ENCODE measurements around the gene CDPF1. TPM values are rescaled to one million over a fixed set of nuclear protein-coding genes. Genes with fewer than 3 reads are reported as not detected.
A peak's percentile ranks its signal among the peaks of the same experiment; 100 is the strongest.

CDPF1 gene
- total RNA-seq, 2 experiments from 2014 or later: 11.9 to 12.1 TPM

DNA sequence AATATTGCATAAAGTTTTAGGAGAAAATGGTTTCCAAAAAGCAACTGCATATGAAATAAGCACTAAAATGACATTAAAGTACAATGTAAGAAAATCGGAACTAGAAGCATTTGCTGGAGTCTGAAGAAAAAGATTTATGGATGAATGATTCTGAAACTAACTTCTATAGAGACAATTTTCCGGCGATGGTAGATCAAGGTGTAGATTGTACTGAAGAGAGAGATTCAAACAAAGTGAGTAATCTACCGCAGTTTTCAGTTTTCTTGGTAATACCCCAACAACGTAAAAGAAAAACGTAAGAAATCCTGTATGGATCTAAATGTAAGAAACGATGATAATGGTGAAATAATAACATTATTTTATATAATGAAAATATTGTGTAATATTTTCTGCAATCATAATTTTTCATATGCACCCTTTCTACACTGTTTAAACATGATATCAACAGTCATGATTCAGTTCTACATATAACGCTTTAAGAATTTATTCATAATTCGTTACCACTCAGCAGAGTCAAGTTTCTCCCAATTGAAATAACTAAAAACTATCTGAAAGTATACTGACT is 1.8 kb upstream of the CDPF1 start:
- DNase-seq (no peak), ATAC-seq (no peak)
- intact Hi-C loops (cut with micrococcal nuclease): no loop called here
- TF ChIP-seq, protein P1, sequence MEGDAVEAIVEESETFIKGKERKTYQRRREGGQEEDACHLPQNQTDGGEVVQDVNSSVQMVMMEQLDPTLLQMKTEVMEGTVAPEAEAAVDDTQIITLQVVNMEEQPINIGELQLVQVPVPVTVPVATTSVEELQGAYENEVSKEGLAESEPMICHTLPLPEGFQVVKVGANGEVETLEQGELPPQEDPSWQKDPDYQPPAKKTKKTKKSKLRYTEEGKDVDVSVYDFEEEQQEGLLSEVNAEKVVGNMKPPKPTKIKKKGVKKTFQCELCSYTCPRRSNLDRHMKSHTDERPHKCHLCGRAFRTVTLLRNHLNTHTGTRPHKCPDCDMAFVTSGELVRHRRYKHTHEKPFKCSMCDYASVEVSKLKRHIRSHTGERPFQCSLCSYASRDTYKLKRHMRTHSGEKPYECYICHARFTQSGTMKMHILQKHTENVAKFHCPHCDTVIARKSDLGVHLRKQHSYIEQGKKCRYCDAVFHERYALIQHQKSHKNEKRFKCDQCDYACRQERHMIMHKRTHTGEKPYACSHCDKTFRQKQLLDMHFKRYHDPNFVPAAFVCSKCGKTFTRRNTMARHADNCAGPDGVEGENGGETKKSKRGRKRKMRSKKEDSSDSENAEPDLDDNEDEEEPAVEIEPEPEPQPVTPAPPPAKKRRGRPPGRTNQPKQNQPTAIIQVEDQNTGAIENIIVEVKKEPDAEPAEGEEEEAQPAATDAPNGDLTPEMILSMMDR (IDR thresholded peaks at IDR 0.05): no peak
- H3K4me1 Mint-ChIP-seq (ENCODE audit: low read depth): peaks cover 25% of the 10 kb centered on the region
- ChIA-PET CTCF (interaction anchor here (1.1 to 3.4 kb wide), 3 partner anchors 63 to 246 kb away, joined by 3 to 9 read pairs (median 4); no protein-coding TSS in a partner anchor), POLR2A (interaction anchor here (0.7 to 1.4 kb wide), 2 partner anchors 83 to 101 kb away, joined by 3 read pairs; no protein-coding TSS in a partner anchor)
- peak overlapping the region; percentile 81 for H3K4me3 Mint-ChIP-seq
- no peak overlapping the region for H3K27ac Mint-ChIP-seq
- no peaks in the 10 kb centered on the region for H3K9me3 Mint-ChIP-seq
- H3K27me3 Mint-ChIP-seq: no peaks in the 10 kb centered on the region
- peaks cover 4% of the 10 kb centered on the region for H3K36me3 Mint-ChIP-seq (ENCODE audit: low read depth)

DNA sequence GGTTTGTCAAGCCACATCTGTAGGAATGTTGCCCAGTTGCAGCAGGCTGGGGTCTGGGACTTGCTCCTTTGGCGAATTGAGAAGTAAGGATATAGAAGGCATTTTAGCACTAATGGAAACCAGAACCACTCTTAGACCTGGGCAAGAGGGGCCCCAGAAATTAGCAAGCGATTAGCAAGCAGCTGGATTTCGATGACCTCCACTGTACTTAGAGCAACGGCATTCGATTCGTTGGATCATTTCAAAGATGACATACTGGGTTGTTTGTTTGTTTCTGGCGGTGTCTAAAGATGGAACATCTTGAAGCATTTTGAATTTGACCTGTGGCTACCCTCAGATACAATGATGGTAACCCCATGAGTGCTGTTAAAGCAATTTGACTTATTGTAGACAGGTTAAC is 1.2 kb upstream of the CDPF1 start:
- Mint-ChIP-seq H3K4me1 (ENCODE audit: low read depth) (peaks cover 25% of the 10 kb centered on the region), H3K27ac (peak overlapping the region; percentile 90), H3K9me3 (no peaks in the 10 kb centered on the region), H3K4me3 (peak overlapping the region; percentile 81), H3K36me3 (ENCODE audit: low read depth) (peaks cover 4% of the 10 kb centered on the region), H3K27me3 (no peaks in the 10 kb centered on the region)
- ChIA-PET POLR2A (interaction anchor here (1.4 to 2.0 kb wide), 3 partner anchors 13 to 83 kb away, joined by 3 to 7 read pairs (median 5); partner anchors contain the start of gene TTC38), CTCF (interaction anchor here (1.5 to 3.4 kb wide), 2 partner anchors 129 to 245 kb away, joined by 3 to 9 read pairs; no protein-coding TSS in a partner anchor)
- intact Hi-C loops (cut with micrococcal nuclease): no loop called here
- no peak for DNase-seq
- no peak for ATAC-seq
- TF ChIP-seq, protein P1 (IDR thresholded peaks at IDR 0.05): no peak

DNA sequence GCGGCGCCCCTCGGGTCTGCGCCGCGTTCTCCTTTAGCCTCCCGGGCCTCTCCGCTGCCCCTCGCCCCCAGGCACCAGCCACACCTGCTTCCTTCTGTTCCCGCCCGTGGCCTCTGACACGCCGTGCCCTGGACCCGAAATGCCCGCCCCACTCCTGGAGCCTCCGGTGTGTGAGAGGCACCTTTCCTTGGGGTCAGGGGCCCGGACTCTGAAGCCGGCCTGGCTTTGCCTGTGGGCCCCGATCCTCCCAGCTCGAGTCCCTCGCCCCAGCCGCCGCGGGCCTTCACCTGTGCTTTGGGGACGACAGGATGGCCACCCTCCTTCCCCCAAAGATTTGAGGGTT is 661 bp upstream of the CDPF1 start:
- peak overlapping the region; percentile 81 for H3K4me3 Mint-ChIP-seq
- peak overlapping the region; percentile 90 for H3K27ac Mint-ChIP-seq
- TF ChIP-seq, protein P1 (IDR thresholded peaks at IDR 0.05): no peak
- peak; percentile 1 for ATAC-seq
- ChIA-PET POLR2A (interaction anchor here (0.7 to 2.0 kb wide), 6 partner anchors 12 to 102 kb away, joined by 3 to 7 read pairs (median 4); partner anchors contain the start of genes PPARA and TTC38), CTCF (interaction anchor here (1.1 to 3.4 kb wide), 2 partner anchors 45 to 129 kb away, joined by 4 to 9 read pairs; partner anchors contain the start of gene GTSE1)
- DNase-seq: peak; percentile 16
- intact Hi-C loops (cut with micrococcal nuclease): no loop called here
- H3K4me1 Mint-ChIP-seq (ENCODE audit: low read depth): peaks cover 25% of the 10 kb centered on the region
- H3K27me3 Mint-ChIP-seq: no peaks in the 10 kb centered on the region
- H3K9me3 Mint-ChIP-seq: no peaks in the 10 kb centered on the region
- peaks cover 4% of the 10 kb centered on the region for H3K36me3 Mint-ChIP-seq (ENCODE audit: low read depth)

DNA sequence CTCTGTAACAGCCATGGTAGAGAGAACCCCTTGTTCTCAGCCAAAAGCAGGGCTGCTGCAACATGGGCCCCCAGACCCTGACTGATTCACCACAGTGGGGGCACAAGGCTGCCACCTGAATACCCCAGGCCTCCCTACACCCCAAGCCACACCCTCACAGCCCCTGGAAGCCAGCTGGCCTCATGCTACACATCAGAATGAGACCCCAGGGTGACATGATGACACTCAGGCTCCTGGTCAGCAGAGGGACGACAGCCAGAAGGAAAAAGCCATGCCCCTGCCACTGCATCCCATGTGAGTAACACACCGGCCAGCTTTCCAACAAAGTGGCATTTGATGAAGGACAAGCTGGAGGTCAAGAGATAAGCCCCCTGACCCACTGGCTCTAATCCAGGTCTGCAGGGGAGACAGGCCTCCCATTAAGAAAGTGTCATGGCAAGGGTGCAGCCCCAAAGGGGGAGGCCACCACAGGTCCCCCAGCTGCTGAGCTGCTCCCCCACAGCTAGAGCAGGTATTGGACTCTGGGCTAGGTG is 2.6 kb downstream of the CDPF1 start:
- H3K27me3 Mint-ChIP-seq: no peaks in the 10 kb centered on the region
- peaks cover 3% of the 10 kb centered on the region for H3K36me3 Mint-ChIP-seq (ENCODE audit: low read depth)
- ATAC-seq: no peak
- ChIA-PET POLR2A (no interaction called here), CTCF (interaction anchor here (0.7 to 1.3 kb wide), 2 partner anchors 20 to 241 kb away, joined by 3 read pairs; no protein-coding TSS in a partner anchor)
- no peak for DNase-seq
- TF ChIP-seq, protein P1 (IDR thresholded peaks at IDR 0.05): no peak
- H3K4me3 Mint-ChIP-seq: no peak overlapping the region
- intact Hi-C loops (cut with micrococcal nuclease): no loop called here
- H3K9me3 Mint-ChIP-seq: no peaks in the 10 kb centered on the region
- peaks cover 17% of the 10 kb centered on the region for H3K4me1 Mint-ChIP-seq (ENCODE audit: low read depth)
- no peak overlapping the region for H3K27ac Mint-ChIP-seq

DNA sequence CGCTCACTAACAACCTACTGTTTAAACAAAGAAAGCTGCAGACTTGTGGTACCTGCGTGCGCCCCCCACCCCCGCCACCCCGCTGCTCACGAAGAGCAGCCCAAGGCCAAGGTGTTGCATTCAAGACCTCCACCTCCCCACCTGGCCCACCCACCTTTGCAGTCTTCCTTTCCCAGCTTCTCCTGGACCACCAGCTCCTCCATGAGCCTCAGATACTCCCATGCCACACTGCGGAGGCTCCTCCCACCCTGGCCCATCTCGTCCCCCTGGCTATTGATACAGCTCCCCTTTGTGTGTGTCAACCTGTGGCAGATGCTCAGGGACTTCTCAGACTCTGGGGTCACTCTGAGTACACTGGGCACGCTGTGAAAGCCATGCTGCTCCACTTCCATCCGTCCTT is 3.9 kb downstream of the CDPF1 start:
- Mint-ChIP-seq H3K4me3 (no peak overlapping the region), H3K4me1 (ENCODE audit: low read depth) (peaks cover 8% of the 10 kb centered on the region), H3K9me3 (no peaks in the 10 kb centered on the region), H3K36me3 (ENCODE audit: low read depth) (peaks cover 3% of the 10 kb centered on the region), H3K27ac (no peak overlapping the region), H3K27me3 (no peaks in the 10 kb centered on the region)
- no peak for ATAC-seq
- CTCF ChIA-PET: interaction anchor here (1.0 to 1.5 kb wide), 2 partner anchors 24 to 240 kb away, joined by 3 read pairs; no protein-coding TSS in a partner anchor
- TF ChIP-seq, protein P1 (IDR thresholded peaks at IDR 0.05): no peak
- intact Hi-C loops (cut with micrococcal nuclease): no loop called here
- no peak for DNase-seq
- POLR2A ChIA-PET: no interaction called here

Data from activated CD8-positive, alpha-beta T cell treated with anti-CD3 and anti-CD28 coated beads for 36 hours (primary cell).